OCI-LY1 (cell line): ENCODE measurements around the gene IL15.

Experiments
- H2AFZ ChIP-seq: fragments of 200-600 bp; sonication (generic), shearing (Covaris generic); 2 replicates; pipeline ENCODE4 v1.6.0; 2014; ENCODE audit warnings: antibody characterized with exemption, mild to moderate bottlenecking, low read length
- H3F3A ChIP-seq: fragments of 200-600 bp; sonication (generic), shearing (Covaris generic); 2 replicates; pipeline ENCODE4 v1.6.0; 2014; ENCODE audit warnings: mild to moderate bottlenecking, antibody characterized with exemption, low read length, moderate library complexity; ENCODE audit not compliant: insufficient read depth
- H3K27ac ChIP-seq: fragments of 200-600 bp; sonication (generic); 2 replicates; pipeline ENCODE4 v1.5.1; 2014; ENCODE audit warnings: low read length, mixed run types, mild to moderate bottlenecking, low read depth; ENCODE audit not compliant: poor library complexity, severe bottlenecking
- H3K27me3 ChIP-seq: fragments of 200-600 bp; sonication (generic); 2 replicates; pipeline ENCODE4 v1.6.0; 2014; ENCODE audit warnings: antibody characterized with exemption, mild to moderate bottlenecking, low read length, moderate library complexity; ENCODE audit not compliant: insufficient read depth
- H3K36me3 ChIP-seq: fragments of 200-600 bp; sonication (generic); 2 replicates; pipeline ENCODE4 v1.6.1; 2014; ENCODE audit warnings: mild to moderate bottlenecking, antibody characterized with exemption, low read length, moderate library complexity, mixed read lengths; ENCODE audit not compliant: insufficient read depth
- H3K4me1 ChIP-seq: fragments of 200-600 bp; sonication (generic); 2 replicates; pipeline ENCODE4 v1.5.1; 2014; ENCODE audit warnings: mild to moderate bottlenecking, low read length, moderate library complexity; ENCODE audit not compliant: insufficient read depth, severe bottlenecking
- H3K4me2 ChIP-seq: fragments of 200-600 bp; sonication (generic), shearing (Covaris generic); 2 replicates; pipeline ENCODE4 v1.6.1; 2014; ENCODE audit warnings: low read length
- H3K4me3 ChIP-seq: fragments of 200-600 bp; sonication (generic); 2 replicates; pipeline ENCODE4 v1.5.1; 2014; ENCODE audit warnings: low read length, low read depth, mild to moderate bottlenecking, mixed read lengths; ENCODE audit not compliant: poor library complexity, severe bottlenecking
- H3K79me2 ChIP-seq: fragments of 200-600 bp; shearing (Covaris generic); 2 replicates; pipeline ENCODE4 v1.6.1; 2016; ENCODE audit warnings: mixed run types, low read length, mixed read lengths; ENCODE audit not compliant: insufficient read depth
- H3K9ac ChIP-seq: fragments of 200-600 bp; sonication (generic), shearing (Covaris generic); 2 replicates; pipeline ENCODE4 v1.6.1; 2014; ENCODE audit warnings: mild to moderate bottlenecking, low read length, mixed read lengths
- H3K9me2 ChIP-seq: fragments of 200-600 bp; sonication (generic), shearing (Covaris generic); 2 replicates; pipeline ENCODE4 v1.6.1; 2014; ENCODE audit warnings: low read depth, mild to moderate bottlenecking, low read length, mixed read lengths
- H3K9me3 ChIP-seq: fragments of 200-600 bp; shearing (Covaris generic); 2 replicates; pipeline ENCODE4 v1.6.1; 2014; ENCODE audit warnings: low read length, mixed read lengths
- H4K20me1 ChIP-seq: fragments of 200-600 bp; sonication (generic), shearing (Covaris generic); 2 replicates; pipeline ENCODE4 v1.6.0; 2016; ENCODE audit warnings: mild to moderate bottlenecking, low read length; ENCODE audit not compliant: insufficient read depth
- EZH2 ChIP-seq: fragments of 200-600 bp; sonication (generic), shearing (Covaris generic); IDR thresholded peaks from 2 replicates; pipeline ENCODE4 v1.8.0; 2017; ENCODE audit warnings: borderline replicate concordance, mixed run types, mild to moderate bottlenecking, antibody characterized with exemption, low read length, moderate library complexity, mixed read lengths
- TF ChIP-seq, protein P1 (sequence below): fragments of 200-600 bp; sonication (generic), shearing (Covaris generic); IDR thresholded peaks from 2 replicates; pipeline ENCODE4 v1.5.1; 2017; ENCODE audit warnings: mild to moderate bottlenecking, antibody characterized with exemption, low read length, moderate library complexity, mixed read lengths

Gene IL15

DNA sequence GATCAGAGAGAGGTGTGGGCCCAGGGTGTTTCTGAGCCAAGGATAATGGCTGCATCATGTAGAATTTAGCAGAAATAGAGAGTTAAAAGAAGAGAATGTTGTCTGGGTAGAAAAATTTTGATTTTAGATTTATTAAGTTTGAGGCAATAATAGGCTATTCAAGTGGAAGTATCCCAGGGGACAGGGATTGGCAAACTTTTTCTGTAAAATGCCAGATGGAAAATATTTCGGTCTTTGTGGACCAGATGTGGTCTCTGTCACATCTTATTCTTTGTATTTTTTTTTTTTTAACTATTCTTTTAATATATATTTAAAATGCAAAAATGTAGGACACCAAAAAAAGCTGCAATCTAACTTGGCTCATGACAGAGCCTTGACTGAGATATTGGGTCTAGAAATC, 33.1 kb downstream of the IL15 start:
- no peak overlapping the region for H3K27ac ChIP-seq
- H3K9me2 ChIP-seq, result no peaks in the 10 kb centered on the region
- no peak overlapping the region for H3K4me3 ChIP-seq
- H3K4me2 ChIP-seq, result no peak overlapping the region
- no peaks in the 10 kb centered on the region for H3K79me2 ChIP-seq
- no peaks in the 10 kb centered on the region for H3K4me1 ChIP-seq
- H3K9me3 ChIP-seq, result no peaks in the 10 kb centered on the region
- no peaks in the 10 kb centered on the region for H3K36me3 ChIP-seq
- H3K27me3 ChIP-seq, result no peaks in the 10 kb centered on the region
- no peak overlapping the region for H3K9ac ChIP-seq
- no peak overlapping the region for H2AFZ ChIP-seq
- TF ChIP-seq, protein P1, sequence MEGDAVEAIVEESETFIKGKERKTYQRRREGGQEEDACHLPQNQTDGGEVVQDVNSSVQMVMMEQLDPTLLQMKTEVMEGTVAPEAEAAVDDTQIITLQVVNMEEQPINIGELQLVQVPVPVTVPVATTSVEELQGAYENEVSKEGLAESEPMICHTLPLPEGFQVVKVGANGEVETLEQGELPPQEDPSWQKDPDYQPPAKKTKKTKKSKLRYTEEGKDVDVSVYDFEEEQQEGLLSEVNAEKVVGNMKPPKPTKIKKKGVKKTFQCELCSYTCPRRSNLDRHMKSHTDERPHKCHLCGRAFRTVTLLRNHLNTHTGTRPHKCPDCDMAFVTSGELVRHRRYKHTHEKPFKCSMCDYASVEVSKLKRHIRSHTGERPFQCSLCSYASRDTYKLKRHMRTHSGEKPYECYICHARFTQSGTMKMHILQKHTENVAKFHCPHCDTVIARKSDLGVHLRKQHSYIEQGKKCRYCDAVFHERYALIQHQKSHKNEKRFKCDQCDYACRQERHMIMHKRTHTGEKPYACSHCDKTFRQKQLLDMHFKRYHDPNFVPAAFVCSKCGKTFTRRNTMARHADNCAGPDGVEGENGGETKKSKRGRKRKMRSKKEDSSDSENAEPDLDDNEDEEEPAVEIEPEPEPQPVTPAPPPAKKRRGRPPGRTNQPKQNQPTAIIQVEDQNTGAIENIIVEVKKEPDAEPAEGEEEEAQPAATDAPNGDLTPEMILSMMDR, result no peak
- TF ChIP-seq EZH2, result no peak
- no peaks in the 10 kb centered on the region for H4K20me1 ChIP-seq
- H3F3A ChIP-seq, result no peaks in the 10 kb centered on the region

DNA sequence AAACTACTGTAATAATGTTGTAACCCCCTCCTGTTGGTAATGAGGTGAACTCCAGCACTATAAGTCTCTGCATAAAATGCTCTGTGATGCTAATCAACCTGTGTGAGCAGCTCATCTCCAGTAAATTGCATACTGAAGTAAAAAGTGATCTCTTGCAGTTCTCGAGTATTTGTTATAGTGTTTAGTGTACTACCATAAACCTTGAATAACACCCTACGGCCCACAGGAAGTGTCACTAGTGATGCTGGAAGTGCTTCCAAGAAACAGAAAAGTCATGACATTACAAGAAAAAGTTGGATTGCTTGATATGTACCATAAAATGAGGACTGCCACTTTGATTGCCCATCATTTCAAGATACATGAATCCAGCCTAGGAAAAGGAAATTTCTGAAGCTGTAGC, 39.0 kb downstream of the IL15 start:
- H3K4me2 ChIP-seq, result no peak overlapping the region
- H3K27me3 ChIP-seq, result no peaks in the 10 kb centered on the region
- no peaks in the 10 kb centered on the region for H3K9me3 ChIP-seq
- no peaks in the 10 kb centered on the region for H3K79me2 ChIP-seq
- H2AFZ ChIP-seq, result no peak overlapping the region
- no peak overlapping the region for H3K4me3 ChIP-seq
- no peaks in the 10 kb centered on the region for H3F3A ChIP-seq
- H3K9ac ChIP-seq, result no peak overlapping the region
- H3K36me3 ChIP-seq, result no peaks in the 10 kb centered on the region
- H3K9me2 ChIP-seq, result no peaks in the 10 kb centered on the region
- H4K20me1 ChIP-seq, result no peaks in the 10 kb centered on the region
- H3K4me1 ChIP-seq, result no peaks in the 10 kb centered on the region
- TF ChIP-seq EZH2, result no peak
- TF ChIP-seq, protein P1, result no peak
- no peak overlapping the region for H3K27ac ChIP-seq

- H3K36me3 ChIP-seq, result no peaks in the 10 kb centered on the region
- H3K9ac ChIP-seq, result no peak overlapping the region
- no peaks in the 10 kb centered on the region for H3K79me2 ChIP-seq
- H3K4me3 ChIP-seq, result no peak overlapping the region
- no peaks in the 10 kb centered on the region for H3K4me1 ChIP-seq
- TF ChIP-seq EZH2, result no peak
- TF ChIP-seq, protein P1, result no peak
- H4K20me1 ChIP-seq, result no peaks in the 10 kb centered on the region
- no peaks in the 10 kb centered on the region for H3K9me2 ChIP-seq
- H3F3A ChIP-seq, result no peaks in the 10 kb centered on the region
- no peak overlapping the region for H3K4me2 ChIP-seq
- H3K27me3 ChIP-seq, result no peaks in the 10 kb centered on the region
- no peak overlapping the region for H3K27ac ChIP-seq
- H3K9me3 ChIP-seq, result no peaks in the 10 kb centered on the region
- H2AFZ ChIP-seq, result no peak overlapping the region
Observed at GRCh38 chr4:141676087-141676670, 39.8 kb downstream of the IL15 start.
